Measurements from ENCODE around the gene EHD1. TPM values are rescaled to one million over a fixed set of nuclear protein-coding genes. Genes with fewer than 3 reads are reported as not detected.

Gene EHD1
- total and polyA plus RNA-seq, 4 donors: 40.9 to 102 (median 79.1) TPM

DNA sequence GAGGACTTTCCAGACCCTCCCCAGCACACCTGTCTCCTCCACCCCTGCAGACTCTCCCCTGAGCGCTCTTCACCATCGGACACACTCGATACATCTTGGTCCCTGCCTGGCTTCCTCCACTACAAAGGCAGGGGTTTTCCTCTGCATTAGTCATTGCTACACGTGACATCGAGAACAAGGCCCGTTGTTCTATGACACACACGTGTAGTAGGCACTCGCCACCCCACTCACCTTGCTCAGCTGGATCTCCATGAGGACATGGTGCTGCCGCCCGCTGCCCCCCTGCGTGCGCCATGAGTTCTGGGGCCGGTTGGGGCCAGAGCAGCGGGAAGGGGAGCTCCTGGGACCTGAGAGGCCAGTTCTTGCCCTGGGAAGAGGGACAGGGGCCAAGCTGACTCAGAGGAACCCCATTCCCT, 21.9 kb upstream of the EHD1 start:
- Histone ChIP-seq H3K27ac (ENCODE audit: low read depth, low read length) (no peak overlapping the region), H3K27me3 (ENCODE audit: control insufficient read depth, insufficient read depth, low read length) (no peaks in the 10 kb centered on the region), H3K4me3 (ENCODE audit: low read depth, low read length) (no peak overlapping the region), H3K9me3 (ENCODE audit: control insufficient read depth, insufficient read depth, low read length) (no peaks in the 10 kb centered on the region), H3K4me1 (ENCODE audit: control insufficient read depth, insufficient read depth, low read length) (no peaks in the 10 kb centered on the region), H3K36me3 (ENCODE audit: control insufficient read depth, insufficient read depth, low read length) (peaks cover 96% of the 10 kb centered on the region)
- WGBS (ENCODE audit: insufficient coverage): 91% methylated on average over 14 of the region's 14 CpGs
- no peak for DNase-seq (ENCODE audit: low read depth in 4 of 6, low spot score in 6 of 6)

DNA sequence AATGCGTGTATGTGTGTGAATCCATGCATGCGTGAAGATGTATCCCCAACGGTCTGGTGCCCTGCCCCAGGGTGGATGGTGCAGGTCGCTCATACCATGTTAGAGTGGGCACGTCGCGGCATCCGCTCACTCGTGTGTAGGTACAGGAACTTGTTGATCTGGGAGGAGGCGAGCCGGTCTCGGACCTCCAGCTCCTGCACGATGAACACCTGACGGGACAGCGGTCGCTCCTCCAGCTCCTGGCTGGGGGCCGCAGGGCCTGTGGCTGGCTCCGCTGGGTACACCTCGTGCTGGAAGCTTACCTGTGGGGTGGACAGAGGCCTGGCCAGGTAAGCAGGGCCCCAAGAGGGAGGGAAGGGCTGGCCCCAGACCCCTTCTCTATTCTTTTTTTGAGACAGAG, 20.1 kb upstream of the EHD1 start:
- Histone ChIP-seq H3K4me3 (ENCODE audit: low read depth, low read length) (no peak overlapping the region), H3K4me1 (ENCODE audit: control insufficient read depth, insufficient read depth, low read length) (no peaks in the 10 kb centered on the region), H3K36me3 (ENCODE audit: control insufficient read depth, insufficient read depth, low read length) (peaks cover 100% of the 10 kb centered on the region), H3K27ac (ENCODE audit: low read depth, low read length) (no peak overlapping the region), H3K9me3 (ENCODE audit: control insufficient read depth, insufficient read depth, low read length) (no peaks in the 10 kb centered on the region), H3K27me3 (ENCODE audit: control insufficient read depth, insufficient read depth, low read length) (no peaks in the 10 kb centered on the region)
- WGBS (ENCODE audit: insufficient coverage): 96% methylated on average over 19 of the region's 19 CpGs
- DNase-seq (ENCODE audit: low read depth in 4 of 6, low spot score in 6 of 6): no peak

DNA sequence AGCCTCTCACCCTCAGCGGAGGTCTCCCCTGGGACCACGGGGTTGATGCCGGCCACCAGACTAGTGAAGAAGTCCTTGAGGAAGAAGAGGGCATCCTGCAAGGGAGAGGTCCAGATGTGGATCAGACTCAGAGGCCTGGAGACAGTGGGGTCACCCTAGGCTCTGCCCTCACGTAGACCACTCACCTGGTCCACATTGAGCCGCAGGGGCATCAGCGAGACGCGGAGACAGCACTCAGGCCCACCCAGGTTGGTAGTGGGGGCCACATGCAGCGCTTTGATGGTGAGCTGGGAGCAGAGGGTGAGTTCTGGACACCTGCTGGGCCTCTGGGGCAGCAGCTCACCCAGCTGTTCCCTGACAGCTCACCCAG, 19.6 kb upstream of the EHD1 start:
- H3K27ac ChIP-seq (ENCODE audit: low read depth, low read length): no peak overlapping the region
- H3K36me3 ChIP-seq (ENCODE audit: control insufficient read depth, insufficient read depth, low read length): peaks cover 98% of the 10 kb centered on the region
- no peaks in the 10 kb centered on the region for H3K4me1 ChIP-seq (ENCODE audit: control insufficient read depth, insufficient read depth, low read length)
- 97% methylated on average over 7 of the region's 9 CpGs for WGBS (ENCODE audit: insufficient coverage)
- no peak overlapping the region for H3K4me3 ChIP-seq (ENCODE audit: low read depth, low read length)
- DNase-seq (ENCODE audit: low read depth in 4 of 6, low spot score in 6 of 6): no peak
- H3K9me3 ChIP-seq (ENCODE audit: control insufficient read depth, insufficient read depth, low read length): no peaks in the 10 kb centered on the region
- no peaks in the 10 kb centered on the region for H3K27me3 ChIP-seq (ENCODE audit: control insufficient read depth, insufficient read depth, low read length)

DNA sequence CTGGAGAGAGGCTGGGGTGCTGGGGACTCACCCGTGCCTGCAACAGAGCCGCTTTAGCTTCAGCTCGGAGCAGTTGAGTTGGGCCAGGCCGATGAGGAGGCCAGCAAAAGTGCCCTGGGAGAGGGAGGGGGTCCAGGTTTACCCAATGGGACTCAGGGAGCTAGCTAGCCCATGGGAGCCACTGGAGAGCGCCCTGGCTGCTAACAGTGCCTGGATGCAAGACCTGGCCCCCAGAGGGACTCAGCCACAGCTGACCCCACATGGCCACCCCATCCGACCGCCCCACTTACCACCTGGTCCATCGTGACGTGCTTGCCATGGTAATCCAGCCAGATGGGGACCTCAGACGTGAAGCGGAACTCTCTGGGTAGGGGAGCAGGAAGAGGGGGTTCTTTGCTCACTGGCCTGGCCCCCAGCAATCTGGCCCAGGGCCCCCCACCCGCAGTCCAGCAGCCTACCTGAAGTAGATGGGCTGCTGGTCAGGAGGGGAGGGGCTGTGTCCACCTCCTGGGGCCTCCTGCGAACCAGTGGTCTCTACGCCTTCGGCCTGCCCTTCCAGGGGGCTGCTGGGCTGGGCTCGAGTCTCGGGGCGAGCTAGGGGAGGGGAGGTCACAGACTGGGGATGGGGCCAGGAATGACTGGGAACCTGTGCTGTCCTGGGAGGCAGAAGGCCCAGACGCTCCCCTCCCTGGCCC, 19.1 kb upstream of the EHD1 start:
- H3K27me3 ChIP-seq (ENCODE audit: control insufficient read depth, insufficient read depth, low read length): no peaks in the 10 kb centered on the region
- no peak for DNase-seq (ENCODE audit: low read depth in 4 of 6, low spot score in 6 of 6)
- no peak overlapping the region for H3K4me3 ChIP-seq (ENCODE audit: low read depth, low read length)
- no peak overlapping the region for H3K27ac ChIP-seq (ENCODE audit: low read depth, low read length)
- H3K4me1 ChIP-seq (ENCODE audit: control insufficient read depth, insufficient read depth, low read length): no peaks in the 10 kb centered on the region
- no peaks in the 10 kb centered on the region for H3K9me3 ChIP-seq (ENCODE audit: control insufficient read depth, insufficient read depth, low read length)
- 97% methylated on average over 12 of the region's 19 CpGs for WGBS (ENCODE audit: insufficient coverage)
- peaks cover 93% of the 10 kb centered on the region for H3K36me3 ChIP-seq (ENCODE audit: control insufficient read depth, insufficient read depth, low read length)

DNA sequence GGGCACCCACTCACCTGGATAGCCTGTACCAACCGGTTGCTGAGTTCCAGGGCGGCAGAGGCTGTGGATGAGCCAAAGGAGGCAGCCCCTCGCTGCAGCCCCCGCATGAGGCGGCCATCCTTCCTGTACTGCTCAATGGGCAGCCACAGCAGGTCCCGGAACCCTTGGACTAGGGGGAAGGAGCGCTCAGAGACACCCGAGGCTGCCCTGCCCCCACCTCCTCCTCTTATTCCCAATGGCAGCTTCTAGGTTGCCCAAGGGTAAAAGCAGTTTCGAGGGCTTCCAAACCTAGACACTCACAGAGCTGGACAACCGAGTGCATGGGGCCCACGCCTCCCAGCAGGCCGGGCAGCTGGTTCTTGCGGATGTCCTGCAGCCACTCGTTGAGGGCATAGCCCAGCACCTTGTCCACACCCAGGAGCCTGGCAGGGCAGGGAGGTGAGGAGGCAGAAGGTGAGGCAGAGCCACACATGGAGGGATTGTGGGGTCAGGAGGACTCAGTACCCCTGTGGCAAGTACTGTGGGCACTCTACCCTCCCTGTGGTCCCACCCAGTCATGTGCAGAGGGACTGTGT, 18.1 kb upstream of the EHD1 start:
- Histone ChIP-seq H3K4me1 (ENCODE audit: control insufficient read depth, insufficient read depth, low read length) (no peaks in the 10 kb centered on the region), H3K27ac (ENCODE audit: low read depth, low read length) (no peak overlapping the region), H3K4me3 (ENCODE audit: low read depth, low read length) (no peak overlapping the region), H3K36me3 (ENCODE audit: control insufficient read depth, insufficient read depth, low read length) (peaks cover 83% of the 10 kb centered on the region), H3K9me3 (ENCODE audit: control insufficient read depth, insufficient read depth, low read length) (no peaks in the 10 kb centered on the region), H3K27me3 (ENCODE audit: control insufficient read depth, insufficient read depth, low read length) (no peaks in the 10 kb centered on the region)
- no peak for DNase-seq (ENCODE audit: low read depth in 4 of 6, low spot score in 6 of 6)
- 96% methylated on average over 11 of the region's 14 CpGs for WGBS (ENCODE audit: insufficient coverage)

DNA sequence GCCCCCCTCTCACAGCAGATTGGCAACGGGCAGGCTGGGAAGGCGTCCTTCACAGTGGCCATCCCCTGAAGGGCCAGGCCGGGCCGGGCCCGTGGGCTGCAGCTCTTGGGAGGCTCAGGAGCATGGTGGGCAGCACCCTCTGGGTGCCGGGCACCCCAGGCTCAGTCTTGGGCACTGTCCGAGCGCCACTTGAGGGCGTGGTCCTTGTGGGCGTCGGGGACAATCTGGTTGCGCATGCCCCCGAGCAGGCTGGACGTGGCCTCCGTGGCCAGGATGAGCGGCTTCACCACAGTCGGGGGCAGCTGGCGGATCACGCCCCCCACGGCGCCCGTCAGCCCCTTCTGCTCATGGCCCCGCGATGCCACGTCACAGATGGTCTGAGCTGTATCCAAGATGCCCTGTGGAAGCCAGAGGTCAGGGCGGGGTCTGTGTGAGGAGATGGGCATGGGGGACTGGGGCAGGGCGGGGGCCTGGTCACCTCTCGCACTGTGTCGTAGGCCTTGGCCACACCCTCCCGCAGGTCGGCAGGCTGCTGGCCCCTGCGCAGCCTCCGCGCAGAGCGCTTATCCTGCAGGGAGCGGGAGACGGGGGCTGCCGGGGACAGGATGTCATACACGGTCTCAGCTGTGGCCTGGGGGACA, 16.5 kb upstream of the EHD1 start:
- Histone ChIP-seq H3K4me1 (ENCODE audit: control insufficient read depth, insufficient read depth, low read length) (no peaks in the 10 kb centered on the region), H3K9me3 (ENCODE audit: control insufficient read depth, insufficient read depth, low read length) (no peaks in the 10 kb centered on the region), H3K27me3 (ENCODE audit: control insufficient read depth, insufficient read depth, low read length) (no peaks in the 10 kb centered on the region), H3K36me3 (ENCODE audit: control insufficient read depth, insufficient read depth, low read length) (peaks cover 67% of the 10 kb centered on the region), H3K27ac (ENCODE audit: low read depth, low read length) (no peak overlapping the region), H3K4me3 (ENCODE audit: low read depth, low read length) (no peak overlapping the region)
- WGBS (ENCODE audit: insufficient coverage): 92% methylated on average over 38 of the region's 39 CpGs
- DNase-seq (ENCODE audit: low read depth in 4 of 6, low spot score in 6 of 6): no peak

- Histone ChIP-seq H3K4me1 (ENCODE audit: control insufficient read depth, insufficient read depth, low read length) (no peaks in the 10 kb centered on the region), H3K27me3 (ENCODE audit: control insufficient read depth, insufficient read depth, low read length) (no peaks in the 10 kb centered on the region), H3K4me3 (ENCODE audit: low read depth, low read length) (no peak overlapping the region), H3K9me3 (ENCODE audit: control insufficient read depth, insufficient read depth, low read length) (no peaks in the 10 kb centered on the region), H3K27ac (ENCODE audit: low read depth, low read length) (no peak overlapping the region), H3K36me3 (ENCODE audit: control insufficient read depth, insufficient read depth, low read length) (peaks cover 60% of the 10 kb centered on the region)
- DNase-seq (ENCODE audit: low read depth in 4 of 6, low spot score in 6 of 6): peak in 2 of 6 donors; percentile 68 to 75
- WGBS (ENCODE audit: insufficient coverage): 24% methylated on average over 8 of the region's 14 CpGs
Observed at GRCh38 chr11:64894070-64894811, 15.8 kb upstream of the EHD1 start.

- peaks cover 52% of the 10 kb centered on the region for H3K36me3 ChIP-seq (ENCODE audit: control insufficient read depth, insufficient read depth, low read length)
- 75% methylated on average over 21 of the region's 25 CpGs for WGBS (ENCODE audit: insufficient coverage)
- no peak overlapping the region for H3K27ac ChIP-seq (ENCODE audit: low read depth, low read length)
- H3K9me3 ChIP-seq (ENCODE audit: control insufficient read depth, insufficient read depth, low read length): no peaks in the 10 kb centered on the region
- no peak overlapping the region for H3K4me3 ChIP-seq (ENCODE audit: low read depth, low read length)
- no peak for DNase-seq (ENCODE audit: low read depth in 4 of 6, low spot score in 6 of 6)
- H3K27me3 ChIP-seq (ENCODE audit: control insufficient read depth, insufficient read depth, low read length): no peaks in the 10 kb centered on the region
- peaks cover under 1% of the 10 kb centered on the region for H3K4me1 ChIP-seq (ENCODE audit: control insufficient read depth, insufficient read depth, low read length)
Observed at GRCh38 chr11:64893194-64894069, 15.0 kb upstream of the EHD1 start.

DNA sequence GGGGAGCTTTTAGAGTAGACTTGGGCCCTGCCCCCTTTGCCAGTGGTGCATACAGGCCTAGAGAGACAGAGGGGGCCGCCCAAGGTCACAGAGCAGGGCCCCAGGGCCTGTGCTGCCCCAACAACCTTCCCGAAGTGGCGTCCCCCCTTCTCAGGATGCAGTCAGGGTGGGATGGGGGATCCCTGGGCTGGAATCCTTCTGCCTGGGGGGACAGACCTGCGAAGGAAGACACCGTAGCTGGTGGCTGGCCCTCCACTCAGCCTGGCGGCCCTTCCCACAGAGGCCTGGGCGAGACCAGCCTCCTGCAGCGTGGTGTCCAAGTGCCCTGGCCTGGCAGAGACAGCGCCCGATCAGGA, 14.4 kb upstream of the EHD1 start:
- 86% methylated on average over 9 of the region's 10 CpGs for WGBS (ENCODE audit: insufficient coverage)
- H3K27ac ChIP-seq (ENCODE audit: low read depth, low read length): no peak overlapping the region
- no peak for DNase-seq (ENCODE audit: low read depth in 4 of 6, low spot score in 6 of 6)

More for the DNA sequence above, 14.4 kb upstream of the EHD1 start:
- Histone ChIP-seq H3K9me3 (ENCODE audit: control insufficient read depth, insufficient read depth, low read length) (no peaks in the 10 kb centered on the region), H3K27me3 (ENCODE audit: control insufficient read depth, insufficient read depth, low read length) (no peaks in the 10 kb centered on the region), H3K36me3 (ENCODE audit: control insufficient read depth, insufficient read depth, low read length) (peaks cover 46% of the 10 kb centered on the region), H3K4me3 (ENCODE audit: low read depth, low read length) (no peak overlapping the region), H3K4me1 (ENCODE audit: control insufficient read depth, insufficient read depth, low read length) (peaks cover 6% of the 10 kb centered on the region)
